HG03025 (cell line): ENCODE data around the gene FAM117B.

Experiments
- ATAC-seq: cut with Tn5 transposase; IDR thresholded peaks from one replicate; pipeline ENCODE4 v1.9.1; 2021; ENCODE audit warnings: mild to moderate bottlenecking, moderate library complexity; ENCODE audit not compliant: unreplicated experiment, low FRiP score

Gene FAM117B

GRCh38 chr2:202756598-202756997 lies 121.8 kb downstream of the FAM117B start:
- ATAC-seq: no peak

- no peak for ATAC-seq
Measured at GRCh38 chr2:202757339-202757738, 122.6 kb downstream of the FAM117B start.

GRCh38 chr2:202758128-202758527 lies 123.4 kb downstream of the FAM117B start:
- no peak for ATAC-seq

GRCh38 chr2:202758604-202759003 lies 123.8 kb downstream of the FAM117B start:
- no peak for ATAC-seq

- no peak for ATAC-seq
Measured at GRCh38 chr2:202760848-202761247, 126.1 kb downstream of the FAM117B start.

GRCh38 chr2:202762556-202762955 lies 127.8 kb downstream of the FAM117B start:
- no peak for ATAC-seq

- no peak for ATAC-seq
Measured at GRCh38 chr2:202763916-202764315, 129.1 kb downstream of the FAM117B start.

- ATAC-seq: no peak
Measured at GRCh38 chr2:202764991-202765390, 130.2 kb downstream of the FAM117B start.

- ATAC-seq: no peak
Measured at GRCh38 chr2:202765436-202765835, 130.7 kb downstream of the FAM117B start.

- ATAC-seq: no peak
Measured at GRCh38 chr2:202768273-202768672, 133.5 kb downstream of the FAM117B start.

- ATAC-seq: no peak
Measured at GRCh38 chr2:202769201-202769600, 134.4 kb downstream of the FAM117B start.

GRCh38 chr2:202771336-202771735 lies 136.6 kb downstream of the FAM117B start:
- ATAC-seq: no peak

GRCh38 chr2:202771741-202772460 lies 137.1 kb downstream of the FAM117B start:
- no peak for ATAC-seq

- no peak for ATAC-seq
Measured at GRCh38 chr2:202773301-202773973, 138.7 kb downstream of the FAM117B start.

GRCh38 chr2:202774104-202774503 lies 139.3 kb downstream of the FAM117B start:
- no peak for ATAC-seq

- ATAC-seq: no peak
Measured at GRCh38 chr2:202778217-202778616, 143.4 kb downstream of the FAM117B start.

GRCh38 chr2:202780514-202781021 lies 145.8 kb downstream of the FAM117B start:
- no peak for ATAC-seq

- no peak for ATAC-seq
Measured at GRCh38 chr2:202782940-202783558, 148.3 kb downstream of the FAM117B start.

GRCh38 chr2:202786842-202787241 lies 152.1 kb downstream of the FAM117B start:
- ATAC-seq: no peak

- no peak for ATAC-seq
Measured at GRCh38 chr2:202790676-202791075, 155.9 kb downstream of the FAM117B start.

GRCh38 chr2:202797944-202798343 lies 163.2 kb downstream of the FAM117B start:
- no peak for ATAC-seq
